Keratinocyte (primary cell): ENCODE data around the gene APBB1IP.

Experiments used
- EZH2 ChIP-seq: IDR thresholded peaks from one replicate; pipeline ENCODE4 v1.6.1; 2012; ENCODE audit warnings: inconsistent platforms, mild to moderate bottlenecking, low read length, moderate library complexity
- TF ChIP-seq, protein P1 (sequence below), 3 experiments: IDR thresholded peaks in 1 of 3; conservative IDR thresholded peaks in 1 of 3; optimal IDR thresholded peaks in 1 of 3; 2 replicates in 2 of 3; 3 replicates in 1 of 3; pipeline versions ENCODE3 to v1.5.1; 2011; ENCODE audit warnings: low read length in 3 of 3, mild to moderate bottlenecking in 3 of 3, moderate library complexity in 2 of 3, control low read depth in 1 of 3, inconsistent platforms in 1 of 3; ENCODE audit not compliant: insufficient read depth in 2 of 3; ENCODE audit errors: extremely low read depth in 1 of 3

DNA sequence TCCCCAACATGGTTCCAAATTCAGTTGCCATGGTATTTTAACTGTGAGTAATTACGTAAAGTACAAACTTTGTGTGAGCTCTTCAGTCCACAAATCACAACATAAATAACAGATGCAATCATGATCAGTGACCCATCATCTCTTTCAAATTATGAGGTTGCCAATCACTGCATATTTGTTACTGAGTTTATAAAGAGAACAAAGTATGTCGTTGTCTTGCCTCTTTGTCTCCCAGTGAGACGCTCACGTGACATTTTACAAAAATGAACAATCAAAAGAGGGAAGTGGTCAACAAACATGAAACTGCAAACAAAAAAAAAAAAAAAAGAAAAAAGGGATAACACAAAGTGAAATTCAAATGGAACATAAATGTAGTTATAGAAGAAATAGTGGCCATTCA lies 136.6 kb downstream of the APBB1IP start:
- TF ChIP-seq, protein P1, sequence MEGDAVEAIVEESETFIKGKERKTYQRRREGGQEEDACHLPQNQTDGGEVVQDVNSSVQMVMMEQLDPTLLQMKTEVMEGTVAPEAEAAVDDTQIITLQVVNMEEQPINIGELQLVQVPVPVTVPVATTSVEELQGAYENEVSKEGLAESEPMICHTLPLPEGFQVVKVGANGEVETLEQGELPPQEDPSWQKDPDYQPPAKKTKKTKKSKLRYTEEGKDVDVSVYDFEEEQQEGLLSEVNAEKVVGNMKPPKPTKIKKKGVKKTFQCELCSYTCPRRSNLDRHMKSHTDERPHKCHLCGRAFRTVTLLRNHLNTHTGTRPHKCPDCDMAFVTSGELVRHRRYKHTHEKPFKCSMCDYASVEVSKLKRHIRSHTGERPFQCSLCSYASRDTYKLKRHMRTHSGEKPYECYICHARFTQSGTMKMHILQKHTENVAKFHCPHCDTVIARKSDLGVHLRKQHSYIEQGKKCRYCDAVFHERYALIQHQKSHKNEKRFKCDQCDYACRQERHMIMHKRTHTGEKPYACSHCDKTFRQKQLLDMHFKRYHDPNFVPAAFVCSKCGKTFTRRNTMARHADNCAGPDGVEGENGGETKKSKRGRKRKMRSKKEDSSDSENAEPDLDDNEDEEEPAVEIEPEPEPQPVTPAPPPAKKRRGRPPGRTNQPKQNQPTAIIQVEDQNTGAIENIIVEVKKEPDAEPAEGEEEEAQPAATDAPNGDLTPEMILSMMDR (optimal IDR thresholded peaks at IDR 0.05 in 1 of 3, IDR thresholded peaks at IDR 0.05 in 1 of 3, conservative IDR thresholded peaks at IDR 0.05 in 1 of 3; ENCODE audit: extremely low read depth in 1 of 3, insufficient read depth in 2 of 3, low read length in 3 of 3), result no peak
- TF ChIP-seq EZH2, result no peak
